ENCODE results near the gene FAM72D.
"Not testable (repeated sequence)": the region's sequence is repeated elsewhere in the genome, so short reads cannot be mapped to it uniquely, and the experiment has no call there.

GRCh38 chr1:145122344-145123061, 26.7 kb downstream of the FAM72D start:
- TF ChIP-seq CTCF, POLR2A (IDR thresholded peaks at IDR 0.05): not testable (repeated sequence)
